ENCODE measurements around the gene LRRC3B. TPM values are rescaled to one million over a fixed set of nuclear protein-coding genes. Genes with fewer than 3 reads are reported as not detected.
"Not testable (repeated sequence)": the region's sequence is repeated elsewhere in the genome, so short reads cannot be mapped to it uniquely, and the experiment has no call there.

The LRRC3B gene
- total RNA-seq (2014; rRNA removed; shearing (Covaris generic); ENCODE audit: low replicate concordance) = not detected in 2 replicates

DNA sequence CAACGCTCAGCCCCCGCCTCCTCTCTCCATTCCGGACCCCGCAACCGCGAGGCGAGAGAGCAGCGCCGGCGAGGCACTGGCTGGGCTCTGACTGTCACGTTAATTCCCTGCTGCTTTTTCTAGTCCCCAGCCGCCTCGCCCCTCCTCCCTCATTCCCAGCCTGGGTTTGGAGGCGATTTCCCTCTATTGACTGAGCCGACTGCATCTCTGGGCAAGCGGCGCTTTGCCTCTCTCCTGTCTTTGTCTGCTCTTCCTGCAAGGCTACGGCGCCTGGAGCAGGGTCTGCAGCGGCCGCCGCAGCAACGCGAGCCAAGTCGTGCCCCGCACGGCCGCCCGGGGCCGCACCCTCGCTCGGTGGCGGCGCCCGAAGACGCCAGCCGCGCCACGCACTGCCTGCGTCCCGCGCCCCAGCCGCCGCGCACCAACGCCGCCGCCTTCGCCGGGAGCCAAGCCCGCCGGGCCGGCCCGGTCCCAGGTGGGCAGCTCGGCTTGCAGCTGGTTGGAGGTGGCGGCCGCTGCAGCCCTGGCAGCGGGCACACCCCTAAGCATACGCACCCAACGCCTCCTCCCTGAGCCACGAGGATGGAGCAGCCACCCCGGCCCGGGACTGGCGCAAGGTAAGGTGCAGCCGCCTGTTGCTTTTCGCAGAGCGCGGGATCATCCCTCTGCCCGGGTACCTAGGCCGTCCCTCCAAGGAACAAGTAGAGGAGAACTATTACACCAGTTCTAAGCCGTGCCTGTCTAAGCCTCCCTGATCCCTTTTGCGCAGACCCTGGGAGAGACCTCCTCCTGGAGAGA is at the start of gene LRRC3B:
Gene LRRC3B, plus strand, starts transcription at position 152 of the 798 bp plus-strand sequence. CDS start 86,901 bp downstream, outside the sequence.
- peaks cover 19% of the 10 kb centered on the region for H3K27me3 ChIP-seq
- no peak for DNase-seq

DNA sequence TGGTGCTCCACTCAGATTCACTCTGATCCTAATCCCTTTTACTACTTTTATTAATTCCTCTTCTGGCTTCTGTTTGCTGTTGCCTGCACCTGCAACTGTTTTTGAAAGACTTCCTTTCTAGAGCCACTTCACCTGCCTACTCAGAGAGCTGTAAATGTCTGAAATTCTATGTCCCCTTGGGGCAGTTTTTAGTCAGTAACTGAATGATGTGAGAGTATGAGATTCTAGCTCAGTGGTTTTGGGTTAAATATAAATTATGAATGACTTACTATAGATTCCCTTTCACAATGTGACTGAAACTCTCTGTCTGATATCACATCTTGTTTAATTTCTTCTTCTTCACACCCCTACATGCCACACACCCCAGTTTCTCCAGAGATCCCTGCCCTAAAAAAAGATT is 47.8 kb upstream of the LRRC3B start:
- no peak for DNase-seq
- Histone ChIP-seq H3K9me3 (no peaks in the 10 kb centered on the region), H3K36me3 (no peaks in the 10 kb centered on the region), H3K4me3 (no peak overlapping the region), H3K27me3 (no peaks in the 10 kb centered on the region)

More for the DNA sequence above, at the start of gene LRRC3B:
- Histone ChIP-seq H3K4me3 (no peak within 1 kb of the TSS), H3K9me3 (no peaks in the 10 kb centered on the region), H3K36me3 (no peaks in the 10 kb centered on the region)

- Histone ChIP-seq H3K27me3 (no peaks in the 10 kb centered on the region), H3K9me3 (no peaks in the 10 kb centered on the region), H3K4me3 (no peak overlapping the region), H3K36me3 (no peaks in the 10 kb centered on the region)
- DNase-seq = no peak
These were observed 43.5 kb upstream of the LRRC3B start for GRCh38 chr3:26579116-26579515.

DNA sequence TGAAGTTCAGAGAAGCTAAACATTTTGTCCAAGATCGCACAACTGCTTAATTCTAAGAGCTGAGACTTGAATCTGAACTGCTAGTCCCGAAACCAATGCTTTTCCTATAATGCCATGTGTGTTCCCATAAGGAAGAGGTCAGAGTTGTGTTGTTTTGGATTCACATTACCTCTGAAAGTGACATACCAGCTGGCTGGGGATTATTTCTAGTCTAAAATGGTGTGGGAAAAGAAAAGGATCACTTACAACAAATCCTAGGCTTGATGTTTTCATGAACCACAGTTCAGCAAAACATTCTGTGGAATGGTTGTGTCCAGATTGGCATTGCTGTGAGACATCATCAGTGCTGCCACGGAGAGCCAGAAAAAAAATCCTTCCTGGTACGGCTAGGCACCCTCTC is 35.0 kb upstream of the LRRC3B start:
- H3K4me3 ChIP-seq = no peak overlapping the region
- no peaks in the 10 kb centered on the region for H3K9me3 ChIP-seq
- H3K36me3 ChIP-seq = no peaks in the 10 kb centered on the region
- DNase-seq = no peak
- no peaks in the 10 kb centered on the region for H3K27me3 ChIP-seq

DNA sequence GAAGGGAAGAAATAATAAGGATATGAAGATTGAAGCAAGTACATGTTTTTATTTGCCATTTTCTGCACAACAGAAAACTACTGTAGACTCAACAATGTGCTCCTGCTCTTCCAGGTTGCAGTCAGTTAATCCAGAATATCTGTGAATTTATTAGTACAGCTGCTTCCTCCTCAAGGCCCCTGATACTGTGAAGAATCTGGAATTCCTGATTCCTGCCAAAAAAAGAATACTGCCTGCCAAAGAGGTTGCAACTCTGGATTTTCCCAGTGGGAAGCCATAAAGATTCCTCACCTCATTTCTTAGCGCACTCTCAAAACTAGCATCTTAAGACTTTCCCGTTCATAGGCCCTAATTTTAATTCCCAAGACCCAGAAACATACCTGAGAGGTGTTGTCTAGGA is 33.6 kb upstream of the LRRC3B start:
- Histone ChIP-seq H3K36me3 (no peaks in the 10 kb centered on the region), H3K9me3 (no peaks in the 10 kb centered on the region), H3K4me3 (no peak overlapping the region), H3K27me3 (no peaks in the 10 kb centered on the region)
- no peak for DNase-seq

DNA sequence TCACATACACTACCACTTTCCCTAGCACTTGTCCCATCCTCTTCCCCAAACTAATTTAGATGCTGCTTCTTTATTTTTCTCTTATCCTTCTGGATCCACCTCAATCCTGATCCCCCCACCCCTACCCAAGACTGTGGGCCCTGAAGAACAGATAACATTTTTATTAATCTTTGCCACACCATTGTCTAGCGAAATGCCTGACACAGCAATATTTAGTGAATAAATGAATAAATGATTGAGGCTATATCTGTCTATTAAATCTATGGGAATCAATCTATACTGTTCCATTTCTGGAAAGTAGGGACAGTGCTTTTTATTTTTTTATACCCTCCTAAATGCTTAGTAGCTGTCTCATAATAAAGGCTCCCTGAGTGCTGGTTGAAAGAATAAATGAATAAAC is 32.9 kb upstream of the LRRC3B start:
- no peak overlapping the region for H3K4me3 ChIP-seq
- no peak for DNase-seq
- H3K27me3 ChIP-seq = no peaks in the 10 kb centered on the region
- no peaks in the 10 kb centered on the region for H3K36me3 ChIP-seq
- H3K9me3 ChIP-seq = no peaks in the 10 kb centered on the region

- DNase-seq = no peak
These were observed 31.6 kb upstream of the LRRC3B start for GRCh38 chr3:26590919-26591484.

DNA sequence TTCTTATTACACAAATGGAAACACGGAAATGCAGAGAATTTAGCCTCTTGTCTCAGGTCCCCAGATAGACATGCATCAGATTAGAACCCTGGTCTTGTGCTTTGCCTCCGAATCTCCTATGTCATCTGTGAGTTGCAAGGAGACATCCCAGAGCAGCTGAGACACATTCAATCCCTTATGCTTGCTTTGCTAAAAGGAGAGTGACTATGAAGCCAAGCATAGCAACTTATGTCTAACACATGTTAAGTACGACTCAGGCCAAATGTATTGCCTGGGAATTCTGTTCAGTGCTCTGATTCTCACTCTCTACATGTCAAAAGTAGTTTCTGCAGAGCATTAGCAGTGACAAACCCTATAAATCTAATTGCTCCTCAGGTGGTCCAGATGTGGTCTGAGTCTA is 30.6 kb upstream of the LRRC3B start:
- no peak for DNase-seq
- no peaks in the 10 kb centered on the region for H3K9me3 ChIP-seq
- no peak overlapping the region for H3K4me3 ChIP-seq
- no peaks in the 10 kb centered on the region for H3K36me3 ChIP-seq
- H3K27me3 ChIP-seq = no peaks in the 10 kb centered on the region

More at GRCh38 chr3:26590919-26591484, 31.6 kb upstream of the LRRC3B start:
- H3K4me3 ChIP-seq = no peak overlapping the region
- H3K9me3 ChIP-seq = no peaks in the 10 kb centered on the region
- H3K27me3 ChIP-seq = no peaks in the 10 kb centered on the region
- H3K36me3 ChIP-seq = no peaks in the 10 kb centered on the region

DNA sequence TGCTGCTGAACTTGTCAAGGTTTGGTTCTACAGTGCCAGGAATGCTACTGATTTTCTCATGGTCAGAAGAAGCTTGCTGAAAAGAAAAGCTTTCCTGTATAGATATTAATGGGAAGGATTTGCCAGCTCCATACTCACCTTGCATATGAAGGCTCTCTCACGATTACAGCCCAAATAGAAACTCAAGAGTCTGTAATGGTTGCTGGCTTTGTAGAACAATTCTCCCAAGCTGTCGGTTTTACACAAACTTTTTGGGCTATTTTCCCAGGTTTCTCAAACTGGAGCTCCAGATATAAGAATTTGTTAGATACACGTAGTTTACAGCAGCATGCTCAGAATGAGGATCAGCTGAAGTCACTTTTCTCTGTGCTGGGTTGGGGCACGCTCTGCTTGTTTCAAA is 30.1 kb upstream of the LRRC3B start:
- no peak overlapping the region for H3K4me3 ChIP-seq
- DNase-seq = no peak
- H3K9me3 ChIP-seq = no peaks in the 10 kb centered on the region

GRCh38 chr3:26596335-26596734 is 26.2 kb upstream of the LRRC3B start:
- H3K27me3 ChIP-seq = no peaks in the 10 kb centered on the region
- no peak overlapping the region for H3K4me3 ChIP-seq
- no peak for DNase-seq
- no peaks in the 10 kb centered on the region for H3K9me3 ChIP-seq
- H3K36me3 ChIP-seq = no peaks in the 10 kb centered on the region

More for the DNA sequence above, 30.1 kb upstream of the LRRC3B start:
- Histone ChIP-seq H3K27me3 (no peaks in the 10 kb centered on the region), H3K36me3 (no peaks in the 10 kb centered on the region)

DNA sequence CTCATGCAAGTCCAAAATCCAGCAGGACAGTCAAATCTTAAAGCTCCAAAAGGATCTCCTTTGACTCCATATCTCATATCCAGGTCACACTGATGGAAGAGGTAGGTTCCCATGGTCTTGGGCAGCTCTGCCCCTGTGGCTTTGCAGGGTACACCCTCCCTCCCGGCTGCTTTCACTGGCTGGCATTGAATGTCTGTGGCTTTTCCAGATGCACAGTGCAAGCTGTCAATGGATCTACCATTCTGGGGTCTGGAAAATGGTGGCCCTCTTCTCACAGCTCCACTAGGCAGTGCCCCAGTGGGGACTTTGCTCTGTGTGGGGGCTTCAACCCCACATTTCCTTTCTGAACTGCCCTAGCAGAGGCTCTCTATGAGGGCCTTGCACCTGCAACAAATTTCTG is 19.3 kb upstream of the LRRC3B start:
- not testable (repeated sequence) for DNase-seq, H3K36me3 ChIP-seq, H3K4me3 ChIP-seq, H3K27me3 ChIP-seq, H3K9me3 ChIP-seq

- not testable (repeated sequence) for H3K36me3 ChIP-seq, H3K9me3 ChIP-seq, H3K27me3 ChIP-seq, H3K4me3 ChIP-seq, DNase-seq
These were observed 18.8 kb upstream of the LRRC3B start for GRCh38 chr3:26603771-26604170.

DNA sequence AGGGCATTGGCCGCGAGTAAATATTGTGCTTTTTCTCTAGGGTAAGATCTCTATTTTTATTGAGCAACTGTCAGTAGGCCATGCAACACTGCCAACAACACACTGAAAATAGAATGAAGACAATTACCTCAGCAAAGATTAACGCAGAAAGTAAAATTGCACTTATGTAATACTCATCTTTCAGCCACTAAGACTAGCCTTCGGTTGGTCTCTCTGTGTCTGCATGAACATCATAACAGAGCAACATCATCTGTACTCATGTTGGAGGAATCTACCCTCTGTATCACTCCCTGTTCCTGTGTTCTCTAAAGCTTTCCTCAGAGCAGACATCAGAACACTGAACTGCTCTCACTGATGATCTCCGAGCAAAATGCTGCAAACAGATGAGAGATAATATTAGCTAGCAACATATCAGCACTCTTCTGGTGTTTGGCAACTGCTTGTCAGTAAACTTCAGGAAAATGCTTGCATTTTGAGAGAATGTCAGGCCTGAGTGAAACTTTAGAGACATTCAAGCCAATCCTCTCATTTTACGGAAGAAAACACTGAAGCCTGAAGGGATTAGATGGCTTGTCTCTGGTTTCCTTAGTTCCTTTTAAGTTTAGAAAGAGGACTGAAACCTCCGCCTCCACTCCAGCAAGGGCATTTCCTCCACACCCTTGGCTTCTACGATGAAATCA is 8.4 kb upstream of the LRRC3B start:
- no peaks in the 10 kb centered on the region for H3K36me3 ChIP-seq
- DNase-seq = no peak
- H3K9me3 ChIP-seq = no peaks in the 10 kb centered on the region
- H3K27me3 ChIP-seq = no peaks in the 10 kb centered on the region
- H3K4me3 ChIP-seq = no peak overlapping the region

DNA sequence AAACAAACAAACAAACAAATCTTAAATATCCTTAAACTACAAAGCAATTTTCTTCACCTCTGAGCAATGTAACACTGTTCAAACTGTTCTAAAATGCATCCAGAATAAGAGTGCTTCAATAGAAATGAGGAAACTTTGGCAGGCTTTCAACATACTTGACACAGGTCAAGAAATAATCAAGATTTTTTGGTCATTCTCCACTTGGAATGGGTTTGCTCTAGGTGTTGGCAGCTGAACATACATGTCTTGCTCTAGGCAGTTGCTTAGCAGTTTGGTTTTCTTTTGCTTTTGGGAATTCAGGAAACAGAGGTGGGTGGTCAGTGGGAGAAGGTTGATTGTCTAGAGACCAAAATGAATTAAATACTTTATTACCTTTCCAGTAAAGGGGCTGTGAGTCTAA is 1.4 kb upstream of the LRRC3B start:
- Histone ChIP-seq H3K4me3 (no peak overlapping the region), H3K9me3 (no peaks in the 10 kb centered on the region), H3K27me3 (peaks cover 19% of the 10 kb centered on the region), H3K36me3 (no peaks in the 10 kb centered on the region)
- no peak for DNase-seq

- no peak for DNase-seq
- Histone ChIP-seq H3K36me3 (no peaks in the 10 kb centered on the region), H3K27me3 (peaks cover 19% of the 10 kb centered on the region), H3K4me3 (no peak overlapping the region), H3K9me3 (no peaks in the 10 kb centered on the region)
These were observed 509 bp upstream of the LRRC3B start for GRCh38 chr3:26621906-26622620.

GRCh38 chr3:26623419-26624208 is 1.0 kb downstream of the LRRC3B start:
- H3K36me3 ChIP-seq = no peaks in the 10 kb centered on the region
- no peak for DNase-seq
- peaks cover 19% of the 10 kb centered on the region for H3K27me3 ChIP-seq
- no peak overlapping the region for H3K4me3 ChIP-seq
- H3K9me3 ChIP-seq = no peaks in the 10 kb centered on the region

Measured in MG63 (cell line).